GM12878 (cell line): Measurements from ENCODE around the gene FAM228A. TPM values are rescaled to one million over a fixed set of nuclear protein-coding genes. Genes with fewer than 3 reads are reported as not detected.

Source experiments
- ATAC-seq: fragments of 200-7000 bp; cut with Tn5 transposase; 3 replicates; pipeline ENCODE4 v1.9.1; 2020; ENCODE audit warnings: mild to moderate bottlenecking, moderate library complexity
- BruUV-seq: library from RNA; stranded (reverse); fragments of 400-500 nt; replicated peaks from 2 replicates; lab custom pipeline; 2021; lab: Mats Ljungman, UMichigan
- CTCF ChIA-PET: fragments of 300-600 bp; sonication (Branson Sonifier 250); formaldehyde crosslinking; extraction: SDS; loops from one replicate; lab custom pipeline; 2021; ENCODE audit warnings: inconsistent platforms; lab: Yijun Ruan, JAX
- POLR2A ChIA-PET: fragments of 350-600 bp; formaldehyde crosslinking; extraction: SDS; loops from one replicate; lab custom pipeline; 2021; ENCODE audit warnings: inconsistent platforms; lab: Charles Lee
- RAD21 ChIA-PET: fragments of 300-600 bp; sonication (Branson Sonifier 250); formaldehyde crosslinking; loops from one replicate; lab custom pipeline; 2023; ENCODE audit warnings: antibody characterized with exemption; ENCODE audit not compliant: unreplicated experiment; lab: Charles Lee
- SMC1A ChIA-PET: fragments of 300-600 bp; sonication (Branson Sonifier 250); formaldehyde crosslinking; loops from one replicate; lab custom pipeline; 2023; ENCODE audit not compliant: unreplicated experiment, uncharacterized antibody; lab: Charles Lee
- DNase-seq: peaks from one replicate; pipeline ENCODE4 v3.0.0-alpha.2; 2011; ENCODE audit warnings: low read depth, low spot score
- FAIRE-seq: peaks from 3 replicates; lab custom pipeline; 2011; peaks lifted over from hg19 to GRCh38; lab: Jason Lieb, UNC
- H2AFZ ChIP-seq: 2 replicates; pipeline ENCODE4 v1.6.0; 2011; ENCODE audit warnings: low read depth, low read length, control low read depth; ENCODE audit not compliant: control insufficient read depth
- H3K27ac ChIP-seq: 2 replicates; pipeline ENCODE4 v1.5.1; 2011; ENCODE audit warnings: control low read depth; ENCODE audit not compliant: control insufficient read depth, insufficient read depth
- H3K27me3 ChIP-seq, 2 experiments: replicated peaks in 1 of 2; 2 replicates each; pipeline versions ENCODE4 v1.6.0 to v1.6.1; 2011; ENCODE audit warnings: low read length in 1 of 2; ENCODE audit not compliant: control insufficient read depth in 2 of 2, insufficient read depth in 2 of 2
- H3K36me3 ChIP-seq, 2 experiments: 2 replicates each; pipeline ENCODE4 v1.5.1; 2011; ENCODE audit warnings: low read length in 1 of 2; ENCODE audit not compliant: control insufficient read depth in 2 of 2, insufficient read depth in 2 of 2
- H3K4me1 ChIP-seq: 2 replicates; pipeline ENCODE4 v1.6.1; 2011; ENCODE audit warnings: mild to moderate bottlenecking, low read length, moderate library complexity, mixed read lengths; ENCODE audit not compliant: control insufficient read depth, insufficient read depth
- H3K4me2 ChIP-seq: 2 replicates; pipeline ENCODE4 v1.6.0; 2011; ENCODE audit warnings: control low read depth; ENCODE audit not compliant: control insufficient read depth, insufficient read depth
- H3K4me3 ChIP-seq: fragments of 200-600 bp; sonication (generic); 2 replicates; pipeline ENCODE4 v1.5.1; 2016
- H3K79me2 ChIP-seq: 2 replicates; pipeline ENCODE4 v1.6.0; 2011; ENCODE audit warnings: low read length; ENCODE audit not compliant: control insufficient read depth, insufficient read depth
- H3K9ac ChIP-seq: 2 replicates; pipeline ENCODE4 v1.8.0; 2011; ENCODE audit warnings: low read length, control low read depth, mixed read lengths; ENCODE audit not compliant: control insufficient read depth, insufficient read depth
- H3K9me3 ChIP-seq: replicated peaks from 3 replicates; pipeline ENCODE4 v1.5.1; 2011; ENCODE audit warnings: mild to moderate bottlenecking, low read length; ENCODE audit not compliant: control insufficient read depth, insufficient read depth
- H4K20me1 ChIP-seq: 2 replicates; pipeline ENCODE4 v1.6.0; 2011; ENCODE audit not compliant: control insufficient read depth, insufficient read depth
- E2F4 ChIP-seq: IDR thresholded peaks from 2 replicates; pipeline ENCODE4 v1.6.1; 2012; ENCODE audit warnings: low read depth, low read length, improper control_type of control experiment
- ETV6 ChIP-seq, 2 experiments: fragments of 450-650 bp in 1 of 2; IDR thresholded peaks in 1 of 2; conservative IDR thresholded peaks in 1 of 2; 2 replicates each; pipeline ENCODE4 v1.6.1; 2014; ENCODE audit warnings: antibody characterized with exemption in 1 of 2, borderline replicate concordance in 1 of 2, low read depth in 1 of 2, mild to moderate bottlenecking in 1 of 2, moderate library complexity in 1 of 2
- FOS ChIP-seq: IDR thresholded peaks from 3 replicates; pipeline ENCODE4 v1.6.1; 2011; ENCODE audit warnings: borderline replicate concordance; ENCODE audit not compliant: insufficient read length; ENCODE audit errors: extremely low read depth
- GATAD2B ChIP-seq: fragments of 450-650 bp; conservative IDR thresholded peaks from 2 replicates; pipeline ENCODE4 v1.6.1; 2017; ENCODE audit warnings: low read depth, mild to moderate bottlenecking, moderate library complexity
- HDAC6 ChIP-seq: fragments of 200-600 bp; sonication (generic); IDR thresholded peaks from one replicate; pipeline ENCODE4 v1.8.0; 2017; ENCODE audit warnings: antibody characterized with exemption; ENCODE audit not compliant: unreplicated experiment
- IRF4 ChIP-seq: IDR thresholded peaks from 2 replicates; pipeline ENCODE4 v1.6.1; 2011; ENCODE audit warnings: low read depth, low read length
- MYB ChIP-seq: fragments of 150-350 bp; IDR thresholded peaks from 2 replicates; pipeline ENCODE4 v1.6.1; 2014; ENCODE audit warnings: mild to moderate bottlenecking, low read depth, low read length, borderline replicate concordance
- NRF1 ChIP-seq: conservative IDR thresholded peaks from 2 replicates; pipeline ENCODE4 v1.6.1; 2011; ENCODE audit warnings: mild to moderate bottlenecking, low read depth, low read length, improper control_type of control experiment
- PRDM15 ChIP-seq: fragments of 450-650 bp; formaldehyde crosslinking; IDR thresholded peaks from 2 replicates; pipeline ENCODE4 v1.4.0; 2020; ENCODE audit warnings: mild to moderate bottlenecking, moderate library complexity
- TBL1XR1 ChIP-seq: IDR thresholded peaks from 2 replicates; pipeline ENCODE4 v1.6.1; 2012; ENCODE audit warnings: low read depth, low read length, improper control_type of control experiment
- ZBED1 ChIP-seq: IDR thresholded peaks from 2 replicates; pipeline ENCODE4 v1.6.1; 2016; ENCODE audit warnings: borderline replicate concordance
- ZBTB4 ChIP-seq: fragments of 450-650 bp; formaldehyde crosslinking; IDR thresholded peaks from 2 replicates; pipeline ENCODE4 v1.4.0; 2022; ENCODE audit warnings: mild to moderate bottlenecking, moderate library complexity
- ZNF622 ChIP-seq: fragments of 450-650 bp; IDR thresholded peaks from 2 replicates; pipeline ENCODE4 v1.6.1; 2017; ENCODE audit warnings: mild to moderate bottlenecking, inconsistent platforms
- WGBS: methylation state at CpG from one replicate; pipeline ENCODE4 v1.1.6; 2016; ENCODE audit warnings: low lambda C conversion rate; ENCODE audit not compliant: insufficient replicate concordance, insufficient coverage; ENCODE audit errors: missing lambda C conversion rate; 5-methylcytosine and 5-hydroxymethylcytosine counted together
- in situ Hi-C: fragments of 300-500 bp; cut with MboI; formaldehyde crosslinking; loops from 9 replicates; pipeline ENCODE4 v1.14.3; 2018; ENCODE audit warnings: mixed read lengths
- intact Hi-C: fragments of 100-400 bp; cut with micrococcal nuclease; formaldehyde crosslinking; loops from one replicate; pipeline ENCODE4 v1.14.2; 2022; ENCODE audit not compliant: unreplicated experiment
- polyA plus RNA-seq, 11 experiments: library from polyadenylated mRNA; depleted of rRNA in 4 of 11; unstranded in 6 of 11; stranded (reverse) in 5 of 11; fragments of >200 nt; fragmentation: Nextera tagmentation in 4 of 11; fragmentation: Illumina TruSeq in 1 of 11; extraction: Ambion mirVana in 4 of 11; extraction: Trizol in 1 of 11; gene quantifications; 1 replicate in 1 of 11; 2 replicates in 10 of 11; pipeline versions ENCODE4 v1.2.1 to v1.2.3, GENCODE V29; 2011 to 2016; ENCODE audit warnings: inconsistent platforms in 2 of 11, missing spikeins in 2 of 11, low read depth in 1 of 11
- total RNA-seq, 4 experiments: library from RNA; depleted of rRNA in 3 of 4; stranded (reverse); fragments of >200 nt in 3 of 4; fragmentation: Illumina TruSeq in 1 of 4; extraction: Trizol in 1 of 4; gene quantifications; 2 replicates each; pipeline versions ENCODE4 v1.2.1 to v1.2.3, GENCODE V29; 2013 to 2021

FAM228A gene
- total and polyA plus RNA-seq, 10 of the 15 experiments (the other 5 are each of a cell fraction or from before 2014, with no cell fraction given) = 0.06 TPM; not detected in 9

GRCh38 chr2:24231461-24231881, 56.6 kb downstream of the FAM228A start:
- Histone ChIP-seq H2AFZ (no peak overlapping the region), H3K4me2 (no peak overlapping the region), H3K27ac (no peak overlapping the region), H3K4me1 (no peaks in the 10 kb centered on the region), H3K9me3 (no peaks in the 10 kb centered on the region), H4K20me1 (no peaks in the 10 kb centered on the region), H3K9ac (no peak overlapping the region), H3K4me3 (no peak overlapping the region)
- DNase-seq = no peak
- no TSS peak for BruUV-seq
- FAIRE-seq = no peak
- intact Hi-C loops (no loop called here), in situ Hi-C loops (no loop called here)
- ChIA-PET POLR2A (no interaction called here), SMC1A (interaction anchor here (1.3 to 1.5 kb wide), 3 partner anchors 96 to 111 kb away, joined by 3 to 4 read pairs (median 3); no protein-coding TSS in a partner anchor), CTCF (interaction anchor here (1.0 to 1.1 kb wide), 2 partner anchors 12 to 408 kb away, joined by 3 to 4 read pairs; no protein-coding TSS in a partner anchor)
- WGBS = 85% methylated on average over 4 of the region's 4 CpGs
- TF ChIP-seq HDAC6 (no peak), ETV6 (conservative IDR thresholded peaks at IDR 0.05 in 1 of 2, IDR thresholded peaks at IDR 0.05 in 1 of 2; ENCODE audit: borderline replicate concordance in 1 of 2, low read depth in 1 of 2) (no peak), ZNF622 (no peak), MYB (no peak), NRF1 (no peak), PRDM15 (no peak), TBL1XR1 (no peak), FOS (no peak), ZBED1 (no peak), E2F4 (no peak), GATAD2B (no peak), ZBTB4 (CRISPR knock-in tag) (no peak), IRF4 (no peak)
- TF ChIP-seq, all 136 proteins: peak for 0
- RAD21 ChIA-PET = no interaction called here
- no peaks in the 10 kb centered on the region for H3K27me3 ChIP-seq
- ATAC-seq = no peak
- H3K36me3 ChIP-seq = no peaks in the 10 kb centered on the region; a peak in 1 of 4 replicates
- H3K79me2 ChIP-seq = no peaks in the 10 kb centered on the region
